HFF-Myc (cell line): Measurements from ENCODE around the gene ZBTB21.

Experiments
- DNase-seq: peaks from one replicate; pipeline ENCODE4 v3.0.0-alpha.2; 2011; ENCODE audit warnings: low read depth; ENCODE audit errors: extremely low read depth
- H3K4me3 ChIP-seq: replicated peaks from 2 replicates; pipeline ENCODE4 v1.5.1; 2011; ENCODE audit warnings: low read depth, mild to moderate bottlenecking, control low read depth, low read length
- TF ChIP-seq, protein P1 (sequence below): IDR thresholded peaks from 2 replicates; pipeline ENCODE4 v1.5.1; 2012; ENCODE audit warnings: mild to moderate bottlenecking, low read depth, low read length, control low read depth; ENCODE audit errors: missing control alignments

The ZBTB21 gene

GRCh38 chr21:41979335-41979734 is 30.8 kb downstream of the ZBTB21 start:
- no peak overlapping the region for H3K4me3 ChIP-seq
- TF ChIP-seq, protein P1, sequence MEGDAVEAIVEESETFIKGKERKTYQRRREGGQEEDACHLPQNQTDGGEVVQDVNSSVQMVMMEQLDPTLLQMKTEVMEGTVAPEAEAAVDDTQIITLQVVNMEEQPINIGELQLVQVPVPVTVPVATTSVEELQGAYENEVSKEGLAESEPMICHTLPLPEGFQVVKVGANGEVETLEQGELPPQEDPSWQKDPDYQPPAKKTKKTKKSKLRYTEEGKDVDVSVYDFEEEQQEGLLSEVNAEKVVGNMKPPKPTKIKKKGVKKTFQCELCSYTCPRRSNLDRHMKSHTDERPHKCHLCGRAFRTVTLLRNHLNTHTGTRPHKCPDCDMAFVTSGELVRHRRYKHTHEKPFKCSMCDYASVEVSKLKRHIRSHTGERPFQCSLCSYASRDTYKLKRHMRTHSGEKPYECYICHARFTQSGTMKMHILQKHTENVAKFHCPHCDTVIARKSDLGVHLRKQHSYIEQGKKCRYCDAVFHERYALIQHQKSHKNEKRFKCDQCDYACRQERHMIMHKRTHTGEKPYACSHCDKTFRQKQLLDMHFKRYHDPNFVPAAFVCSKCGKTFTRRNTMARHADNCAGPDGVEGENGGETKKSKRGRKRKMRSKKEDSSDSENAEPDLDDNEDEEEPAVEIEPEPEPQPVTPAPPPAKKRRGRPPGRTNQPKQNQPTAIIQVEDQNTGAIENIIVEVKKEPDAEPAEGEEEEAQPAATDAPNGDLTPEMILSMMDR, result no peak
- DNase-seq, result no peak

DNA sequence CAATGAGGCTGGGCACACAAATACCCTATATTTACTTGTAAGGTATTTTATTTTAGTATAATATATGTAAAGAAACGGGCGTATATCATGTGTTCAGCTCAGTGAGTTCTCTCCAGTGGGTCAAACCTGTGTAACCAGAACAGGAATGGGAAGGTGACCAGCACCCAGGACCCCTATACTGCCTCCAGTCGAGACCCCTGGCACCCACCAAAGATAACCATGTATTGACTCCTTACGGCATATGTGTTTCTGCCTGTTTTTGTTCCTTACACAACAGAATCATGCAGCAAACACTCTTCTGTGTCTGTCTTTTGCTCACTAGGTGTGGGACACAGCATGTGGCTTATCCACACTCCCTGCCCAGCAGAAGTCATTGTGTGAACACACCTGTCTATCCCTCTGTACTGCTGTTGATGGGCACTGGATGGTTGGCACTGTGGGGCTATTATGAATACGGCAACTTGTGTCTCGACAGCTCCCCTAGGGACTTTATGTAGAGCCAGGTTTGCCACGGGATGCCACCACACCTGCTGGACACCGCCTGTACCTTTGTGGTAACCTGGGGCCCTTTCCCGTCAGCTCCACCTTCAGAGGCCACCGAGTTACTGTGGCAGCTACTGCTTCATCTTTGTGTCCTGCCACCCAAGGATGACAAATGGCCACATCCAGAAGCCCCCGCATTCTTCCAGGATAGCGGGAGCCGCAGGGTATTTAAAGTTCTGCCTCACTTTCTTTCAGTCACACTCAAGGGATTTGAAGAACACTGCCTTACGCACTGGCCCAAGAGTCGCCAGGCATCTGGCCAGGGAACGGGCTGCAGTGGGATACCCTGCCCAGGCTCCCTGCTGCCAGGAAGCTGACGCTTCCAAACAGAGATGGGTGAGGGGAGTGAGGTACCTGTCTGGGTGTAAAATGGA is 32.9 kb downstream of the ZBTB21 start:
- TF ChIP-seq, protein P1, result no peak

GRCh38 chr21:41976611-41977010 is 33.5 kb downstream of the ZBTB21 start:
- H3K4me3 ChIP-seq, result no peak overlapping the region
- TF ChIP-seq, protein P1, result no peak
- no peak for DNase-seq

More for the DNA sequence above, 32.9 kb downstream of the ZBTB21 start:
- H3K4me3 ChIP-seq, result no peak overlapping the region
- no peak for DNase-seq

DNA sequence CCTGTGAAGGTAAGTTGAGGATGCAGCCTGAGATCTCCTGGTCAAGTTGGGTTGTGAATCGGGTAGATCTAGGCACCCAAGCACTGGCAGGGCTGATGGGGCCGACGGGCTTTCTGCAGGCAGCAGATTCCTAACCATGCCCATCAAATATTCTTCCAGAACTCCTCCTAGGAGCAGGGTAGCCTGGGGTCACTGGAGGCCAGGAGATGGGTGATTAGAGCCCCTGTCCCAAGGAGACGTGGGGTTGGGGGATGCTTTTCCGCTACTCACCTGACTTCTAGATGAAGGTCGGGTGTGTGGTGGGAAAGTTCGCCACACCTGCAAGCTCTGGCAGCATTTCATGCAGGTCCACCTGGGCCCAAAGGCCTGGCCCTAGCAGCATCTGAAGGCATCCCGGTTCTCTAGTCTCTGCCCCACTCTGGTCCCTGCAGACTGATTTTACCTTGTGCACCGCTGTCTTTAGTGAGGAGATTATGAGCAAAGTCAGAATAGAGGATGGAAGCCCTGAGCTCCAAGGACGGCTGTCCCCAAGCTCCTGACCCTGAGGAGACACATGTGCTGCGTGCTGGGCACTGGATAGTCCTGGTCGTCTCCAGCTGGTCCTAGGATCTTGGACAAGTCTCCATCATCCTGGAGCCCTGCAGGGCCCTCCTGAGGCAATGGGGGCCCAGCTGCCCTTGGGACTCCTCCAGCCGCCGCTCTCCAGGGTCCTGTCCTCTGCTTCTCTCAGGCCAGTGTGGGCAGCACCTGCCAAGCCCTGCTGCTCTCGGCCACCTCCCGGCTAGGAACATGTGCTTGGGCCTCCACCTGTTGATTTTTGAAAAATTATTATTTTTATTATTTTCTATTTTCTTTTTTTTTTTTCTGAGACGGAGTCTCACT is 34.5 kb downstream of the ZBTB21 start:
- no peak overlapping the region for H3K4me3 ChIP-seq
- TF ChIP-seq, protein P1, result no peak
- no peak for DNase-seq

GRCh38 chr21:41974752-41975053 is 35.5 kb downstream of the ZBTB21 start:
- no peak for DNase-seq
- TF ChIP-seq, protein P1, result no peak
- H3K4me3 ChIP-seq, result no peak overlapping the region

- DNase-seq, result no peak
- no peak overlapping the region for H3K4me3 ChIP-seq
- TF ChIP-seq, protein P1, result peak; percentile 28
Measured at GRCh38 chr21:41973861-41974751, 36.1 kb downstream of the ZBTB21 start.
